ENCODE results near the gene ZNF71.

DNA sequence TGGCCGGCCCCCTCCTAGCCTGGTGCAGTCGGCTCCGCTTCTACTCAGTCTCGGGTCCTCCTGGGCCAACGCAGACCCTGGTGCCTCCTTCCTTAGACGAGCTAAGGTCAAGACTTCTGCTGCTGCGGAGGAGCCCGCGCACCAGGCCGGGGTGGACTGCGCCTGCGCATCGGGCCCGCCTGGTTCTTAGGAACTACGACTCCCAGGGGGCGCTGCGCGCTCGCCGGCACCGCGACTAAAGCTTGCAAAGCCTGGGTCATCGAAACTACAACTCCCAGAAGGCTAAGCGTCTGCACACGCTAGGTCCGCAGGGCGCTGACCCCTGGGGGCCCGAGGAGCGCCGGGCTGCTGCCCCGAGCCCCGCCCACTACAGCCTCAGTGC lies 76.5 kb downstream of the ZNF71 start, which contains the start of gene ZNF835:
- TF ChIP-seq, protein P1, sequence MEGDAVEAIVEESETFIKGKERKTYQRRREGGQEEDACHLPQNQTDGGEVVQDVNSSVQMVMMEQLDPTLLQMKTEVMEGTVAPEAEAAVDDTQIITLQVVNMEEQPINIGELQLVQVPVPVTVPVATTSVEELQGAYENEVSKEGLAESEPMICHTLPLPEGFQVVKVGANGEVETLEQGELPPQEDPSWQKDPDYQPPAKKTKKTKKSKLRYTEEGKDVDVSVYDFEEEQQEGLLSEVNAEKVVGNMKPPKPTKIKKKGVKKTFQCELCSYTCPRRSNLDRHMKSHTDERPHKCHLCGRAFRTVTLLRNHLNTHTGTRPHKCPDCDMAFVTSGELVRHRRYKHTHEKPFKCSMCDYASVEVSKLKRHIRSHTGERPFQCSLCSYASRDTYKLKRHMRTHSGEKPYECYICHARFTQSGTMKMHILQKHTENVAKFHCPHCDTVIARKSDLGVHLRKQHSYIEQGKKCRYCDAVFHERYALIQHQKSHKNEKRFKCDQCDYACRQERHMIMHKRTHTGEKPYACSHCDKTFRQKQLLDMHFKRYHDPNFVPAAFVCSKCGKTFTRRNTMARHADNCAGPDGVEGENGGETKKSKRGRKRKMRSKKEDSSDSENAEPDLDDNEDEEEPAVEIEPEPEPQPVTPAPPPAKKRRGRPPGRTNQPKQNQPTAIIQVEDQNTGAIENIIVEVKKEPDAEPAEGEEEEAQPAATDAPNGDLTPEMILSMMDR (IDR thresholded peaks at IDR 0.05) = peak in 4 of 6 experiments; percentile 28 to 63 (median 42)
- TF ChIP-seq POLR2A (IDR thresholded peaks at IDR 0.05) = peak in 1 of 4 donors; percentile 50

All from upper lobe of left lung (tissue), 4 donors.